Mesodermal cell (in vitro differentiated cells): ENCODE results near the gene MAD1L1.

Experiments used
- H3K27ac ChIP-seq: 2 replicates; pipeline ENCODE4 v1.7.0; 2013; ENCODE audit warnings: mild to moderate bottlenecking, low read depth, low read length, moderate library complexity; ENCODE audit not compliant: severe bottlenecking
- H3K36me3 ChIP-seq: 2 replicates; pipeline ENCODE4 v1.7.1; 2013; ENCODE audit warnings: mild to moderate bottlenecking, low read length, moderate library complexity; ENCODE audit not compliant: control insufficient read depth, insufficient read depth
- H3K4me1 ChIP-seq: one replicate; pipeline ENCODE4 v1.7.1; 2013; ENCODE audit warnings: mild to moderate bottlenecking, low read length; ENCODE audit not compliant: insufficient read depth, control insufficient read depth, poor library complexity, severe bottlenecking
- H3K4me3 ChIP-seq: 2 replicates; pipeline ENCODE4 v1.7.0; 2013; ENCODE audit warnings: low read length, control low read depth, mild to moderate bottlenecking; ENCODE audit not compliant: insufficient read depth, poor library complexity, severe bottlenecking; ENCODE audit errors: extremely low read depth
- H3K9me3 ChIP-seq: 2 replicates; pipeline ENCODE4 v1.7.1; 2013; ENCODE audit warnings: mild to moderate bottlenecking, low read length, moderate library complexity; ENCODE audit not compliant: control insufficient read depth
- WGBS, 2 experiments: methylation state at CpG; one replicate each; pipeline ENCODE4 v1.1.5; 2013; ENCODE audit warnings: missing lambda C conversion rate in 2 of 2; ENCODE audit not compliant: insufficient coverage in 2 of 2; 5-methylcytosine and 5-hydroxymethylcytosine counted together

Gene MAD1L1

DNA sequence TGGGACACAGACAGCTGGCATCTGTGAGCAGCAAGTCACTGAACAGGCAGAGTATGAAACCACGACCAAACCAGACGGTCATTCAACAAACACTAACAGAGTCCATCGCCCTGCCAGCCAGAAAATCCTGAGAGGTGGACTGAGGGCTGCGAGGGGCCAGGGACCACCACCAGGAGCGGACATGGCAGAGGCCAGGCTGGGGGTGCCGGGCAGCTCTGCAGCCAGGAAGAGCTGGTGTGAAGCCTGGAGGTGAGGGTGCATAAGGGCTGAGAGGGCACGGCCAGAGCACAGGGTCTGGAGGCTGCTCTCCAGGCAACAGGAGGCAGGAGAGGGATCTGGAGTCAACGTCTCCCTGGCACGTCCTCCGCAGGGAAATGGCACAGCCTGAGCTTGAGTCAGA is 15.5 kb downstream of the MAD1L1 start:
- Histone ChIP-seq H3K4me3 (no peak overlapping the region), H3K27ac (no peak overlapping the region), H3K9me3 (no peaks in the 10 kb centered on the region), H3K4me1 (peaks cover 7% of the 10 kb centered on the region), H3K36me3 (peaks cover 94% of the 10 kb centered on the region)
- WGBS, 2 experiments, result 86 to 88% methylated on average over 8 to 10 of the region's 10 CpGs

DNA sequence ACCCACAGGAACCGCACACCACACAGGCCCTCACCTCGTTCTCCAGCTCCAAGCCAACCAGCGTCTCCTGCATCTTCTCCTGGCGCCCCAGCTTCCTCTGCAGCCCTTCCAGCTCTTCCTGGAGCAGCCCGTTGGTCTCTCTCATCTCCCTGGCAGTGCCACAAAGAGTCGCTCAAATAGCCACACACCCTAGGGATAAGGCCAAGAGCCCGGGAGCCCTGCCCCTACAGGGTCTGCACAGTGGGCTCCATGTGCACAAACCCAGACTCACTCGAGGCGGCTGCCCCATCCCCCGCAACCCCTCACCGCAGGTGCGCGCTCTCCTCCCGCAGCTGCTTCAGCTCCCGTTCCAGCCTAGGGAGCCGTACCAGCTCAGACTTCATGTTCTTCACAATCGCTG is 16.9 kb downstream of the MAD1L1 start:
- Histone ChIP-seq H3K9me3 (no peaks in the 10 kb centered on the region), H3K36me3 (peaks cover 94% of the 10 kb centered on the region), H3K27ac (no peak overlapping the region), H3K4me3 (no peak overlapping the region), H3K4me1 (peaks cover 7% of the 10 kb centered on the region)
- 98 to 99% methylated on average over 14 to 16 of the region's 17 CpGs for WGBS, 2 experiments

DNA sequence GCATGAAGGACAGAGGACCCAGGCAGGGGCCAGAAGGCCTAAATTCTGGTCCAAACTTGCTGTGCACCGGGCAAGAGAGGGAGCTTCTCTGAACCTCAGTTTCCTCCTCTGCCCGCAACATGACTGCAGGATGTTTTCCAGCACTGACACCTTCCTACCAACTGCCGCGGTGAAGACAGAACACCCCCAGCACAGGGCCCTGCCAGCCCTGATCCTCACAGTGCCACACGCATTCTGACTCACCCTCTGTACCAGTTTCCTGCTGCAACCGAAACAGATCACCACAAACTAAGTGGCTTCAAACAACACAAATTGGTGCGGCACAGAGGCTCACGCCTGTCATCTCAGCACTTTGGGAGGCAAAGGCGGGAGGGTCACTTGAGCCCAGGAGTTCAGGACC is 18.1 kb downstream of the MAD1L1 start:
- H3K9me3 ChIP-seq, result no peaks in the 10 kb centered on the region
- WGBS, 2 experiments, result 85 to 93% methylated on average over 7 to 9 of the region's 9 CpGs
- peaks cover 89% of the 10 kb centered on the region for H3K36me3 ChIP-seq
- H3K4me3 ChIP-seq, result no peak overlapping the region
- no peak overlapping the region for H3K27ac ChIP-seq
- peaks cover 11% of the 10 kb centered on the region for H3K4me1 ChIP-seq

DNA sequence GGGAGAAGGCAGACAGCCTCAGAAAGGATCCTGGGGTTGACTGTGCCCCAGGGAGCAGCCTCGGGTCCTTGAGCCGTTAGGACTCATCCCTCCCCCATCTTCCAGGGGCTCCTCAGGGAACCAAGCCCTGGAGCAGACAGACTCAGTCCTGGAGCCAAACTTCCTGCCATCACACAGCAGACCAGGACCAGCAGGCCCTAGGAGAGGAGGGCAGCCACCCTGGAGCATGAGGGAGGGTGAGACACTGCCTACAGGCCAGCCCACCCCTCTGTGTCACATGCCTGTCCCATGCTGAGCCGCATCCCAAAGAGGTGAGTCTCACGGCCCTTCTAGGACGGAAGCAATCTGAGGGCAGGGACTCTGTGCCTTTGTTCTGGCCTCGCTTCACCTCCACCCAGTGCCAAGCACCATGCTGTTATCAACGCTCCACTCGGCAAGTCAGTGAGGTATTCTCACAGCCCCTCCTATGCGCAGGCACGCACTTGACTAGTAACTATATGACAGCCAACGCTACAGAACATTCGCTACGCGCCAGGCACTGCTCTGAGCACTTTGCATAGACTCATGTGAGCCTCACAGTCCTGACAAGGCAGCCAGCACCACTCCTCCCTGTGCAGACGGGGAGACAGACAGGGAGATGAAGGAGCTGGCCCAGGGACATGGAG is 19.1 kb downstream of the MAD1L1 start:
- no peak overlapping the region for H3K27ac ChIP-seq
- H3K9me3 ChIP-seq, result no peaks in the 10 kb centered on the region
- H3K36me3 ChIP-seq, result peaks cover 90% of the 10 kb centered on the region
- WGBS, 2 experiments, result 89 to 92% methylated on average over 14 to 15 of the region's 15 CpGs
- H3K4me3 ChIP-seq, result no peak overlapping the region
- H3K4me1 ChIP-seq, result peaks cover 11% of the 10 kb centered on the region

DNA sequence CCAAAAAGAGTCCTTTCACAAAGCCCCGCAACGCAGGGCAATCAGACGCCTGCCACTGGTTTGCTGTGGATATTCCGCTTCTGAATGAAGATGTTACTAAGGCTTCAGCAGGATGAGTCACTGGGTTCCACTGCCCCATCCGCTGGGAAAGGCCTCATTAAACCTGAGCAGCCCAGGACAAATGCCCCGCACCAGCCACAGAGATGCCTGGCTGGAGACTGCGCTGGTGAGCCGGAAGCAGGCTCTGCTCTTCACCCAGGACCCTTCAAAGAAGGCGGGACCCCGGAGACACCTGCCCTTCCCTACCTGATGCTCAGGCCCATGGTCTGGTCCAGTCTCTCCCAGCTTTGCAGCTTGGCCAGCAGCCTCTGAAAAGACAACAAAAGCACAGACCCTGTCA is 19.8 kb downstream of the MAD1L1 start:
- WGBS, 2 experiments, result 93 to 96% methylated on average over 8 to 10 of the region's 10 CpGs

DNA sequence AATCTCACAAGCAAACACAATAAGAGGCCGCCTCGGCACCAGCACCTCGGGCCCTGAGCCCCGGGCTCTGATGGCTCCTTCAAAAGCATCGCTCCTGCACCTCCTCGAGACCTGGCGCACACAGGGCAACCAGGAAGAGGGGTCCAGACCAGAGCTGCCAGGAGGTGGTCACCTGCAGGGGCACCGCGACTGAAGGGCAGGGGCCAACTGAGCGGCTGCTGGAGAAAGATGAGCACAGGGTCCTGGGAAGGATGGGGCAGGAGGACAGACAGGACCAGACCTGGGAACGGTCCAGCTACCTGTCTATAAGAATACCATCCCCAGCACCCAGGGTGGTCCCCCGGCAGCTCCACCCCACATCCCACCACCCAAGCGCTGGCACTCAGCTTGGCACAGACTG is 20.8 kb downstream of the MAD1L1 start:
- H3K4me1 ChIP-seq, result peaks cover 11% of the 10 kb centered on the region
- WGBS, 2 experiments, result 92 to 97% methylated on average over 10 to 13 of the region's 13 CpGs
- no peaks in the 10 kb centered on the region for H3K9me3 ChIP-seq
- H3K4me3 ChIP-seq, result no peak overlapping the region
- H3K27ac ChIP-seq, result no peak overlapping the region
- peaks cover 88% of the 10 kb centered on the region for H3K36me3 ChIP-seq

More for the DNA sequence above, 19.8 kb downstream of the MAD1L1 start:
- Histone ChIP-seq H3K4me1 (peaks cover 11% of the 10 kb centered on the region), H3K9me3 (no peaks in the 10 kb centered on the region), H3K36me3 (peaks cover 89% of the 10 kb centered on the region), H3K4me3 (no peak overlapping the region), H3K27ac (no peak overlapping the region)

DNA sequence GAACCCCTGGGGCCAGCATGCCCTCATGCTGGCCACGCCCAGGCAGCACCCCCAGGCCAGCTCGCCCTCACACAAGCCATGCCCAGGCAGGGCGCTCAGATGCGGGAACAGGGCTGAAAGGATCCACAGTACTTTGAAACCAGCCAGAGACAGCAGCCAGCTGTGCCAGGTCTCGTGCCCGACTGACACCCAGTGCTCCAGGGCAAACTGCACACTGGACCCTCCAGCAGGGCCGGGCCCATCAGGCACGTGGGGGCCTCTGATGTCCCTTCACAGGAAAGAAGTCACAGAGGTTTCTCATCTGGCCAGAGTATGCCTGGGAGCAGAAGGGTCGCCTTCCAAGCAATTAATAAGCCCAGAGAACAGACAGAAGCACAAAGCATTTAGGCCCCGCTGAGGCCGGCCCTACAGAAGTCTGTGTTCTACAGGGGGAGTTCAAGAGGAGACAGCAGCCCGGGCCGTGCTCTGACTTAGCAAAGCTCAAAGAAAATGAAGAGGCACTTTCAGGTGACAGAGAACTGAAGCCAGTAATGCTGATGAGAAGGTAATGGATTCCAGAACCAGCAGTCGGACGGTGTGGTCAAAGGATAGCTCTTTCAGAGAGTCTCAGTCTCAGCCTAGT is 21.4 kb downstream of the MAD1L1 start:
- Histone ChIP-seq H3K36me3 (peaks cover 85% of the 10 kb centered on the region), H3K4me3 (no peak overlapping the region), H3K9me3 (no peaks in the 10 kb centered on the region), H3K4me1 (peaks cover 11% of the 10 kb centered on the region), H3K27ac (no peak overlapping the region)
- 92 to 96% methylated on average over 14 of the region's 15 CpGs for WGBS, 2 experiments

DNA sequence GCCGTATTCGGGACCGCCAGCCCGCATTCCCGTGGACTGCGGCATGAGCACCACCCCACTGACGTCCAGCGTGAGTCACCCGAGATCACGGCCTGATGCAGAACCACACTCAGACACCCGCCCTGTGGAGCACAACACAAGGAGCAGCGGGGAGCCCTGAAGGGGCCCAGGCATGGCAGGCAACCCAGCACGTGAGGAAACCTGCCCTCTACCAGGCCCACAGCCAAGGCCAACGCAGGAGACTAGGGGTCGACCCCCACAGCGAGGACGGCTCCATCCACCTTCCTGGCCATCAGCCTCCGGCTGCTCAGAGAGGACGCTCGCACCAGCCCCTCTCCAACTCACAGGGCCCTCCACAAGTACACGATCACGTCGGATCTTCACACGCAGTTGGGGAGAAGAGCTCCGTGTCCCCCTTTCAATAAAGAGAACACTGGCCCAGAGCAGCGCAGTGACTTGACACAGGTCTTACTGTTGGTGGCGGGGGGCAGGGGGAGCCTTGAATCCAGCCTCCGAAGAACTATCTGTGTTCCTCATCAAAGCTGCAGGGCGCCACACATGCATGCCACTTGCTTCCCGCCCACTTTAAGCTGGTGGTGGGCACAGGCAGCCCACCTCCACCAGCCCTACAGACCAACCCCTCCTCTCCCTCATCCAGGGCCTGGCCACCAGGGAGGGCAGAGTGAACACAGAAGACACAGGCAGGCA is 22.0 kb downstream of the MAD1L1 start:
- Histone ChIP-seq H3K9me3 (no peaks in the 10 kb centered on the region), H3K36me3 (peaks cover 81% of the 10 kb centered on the region), H3K27ac (no peak overlapping the region), H3K4me1 (peaks cover 11% of the 10 kb centered on the region), H3K4me3 (no peak overlapping the region)
- 92% methylated on average over 26 to 30 of the region's 30 CpGs for WGBS, 2 experiments

DNA sequence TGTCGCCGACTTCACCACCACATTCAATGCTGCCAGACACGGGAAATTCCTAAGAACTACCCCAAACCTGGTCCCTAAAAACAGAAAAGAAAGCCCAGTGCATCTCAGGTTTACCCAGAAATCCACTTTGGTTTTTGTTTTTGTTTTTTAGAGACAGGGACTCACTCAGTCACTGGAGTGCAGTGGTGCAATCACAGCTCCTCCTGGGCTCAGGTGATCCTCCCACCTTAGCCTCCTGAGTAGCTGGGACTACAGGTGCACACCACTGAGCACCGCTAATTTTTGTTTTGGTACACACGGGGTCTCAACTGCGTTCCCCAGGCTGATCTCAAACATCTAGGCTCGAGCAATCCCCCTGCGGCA is 22.8 kb downstream of the MAD1L1 start:
- Histone ChIP-seq H3K36me3 (peaks cover 76% of the 10 kb centered on the region), H3K4me3 (no peak overlapping the region), H3K27ac (no peak overlapping the region), H3K9me3 (no peaks in the 10 kb centered on the region), H3K4me1 (peaks cover 14% of the 10 kb centered on the region)
- 93 to 97% methylated on average over 6 to 8 of the region's 8 CpGs for WGBS, 2 experiments

DNA sequence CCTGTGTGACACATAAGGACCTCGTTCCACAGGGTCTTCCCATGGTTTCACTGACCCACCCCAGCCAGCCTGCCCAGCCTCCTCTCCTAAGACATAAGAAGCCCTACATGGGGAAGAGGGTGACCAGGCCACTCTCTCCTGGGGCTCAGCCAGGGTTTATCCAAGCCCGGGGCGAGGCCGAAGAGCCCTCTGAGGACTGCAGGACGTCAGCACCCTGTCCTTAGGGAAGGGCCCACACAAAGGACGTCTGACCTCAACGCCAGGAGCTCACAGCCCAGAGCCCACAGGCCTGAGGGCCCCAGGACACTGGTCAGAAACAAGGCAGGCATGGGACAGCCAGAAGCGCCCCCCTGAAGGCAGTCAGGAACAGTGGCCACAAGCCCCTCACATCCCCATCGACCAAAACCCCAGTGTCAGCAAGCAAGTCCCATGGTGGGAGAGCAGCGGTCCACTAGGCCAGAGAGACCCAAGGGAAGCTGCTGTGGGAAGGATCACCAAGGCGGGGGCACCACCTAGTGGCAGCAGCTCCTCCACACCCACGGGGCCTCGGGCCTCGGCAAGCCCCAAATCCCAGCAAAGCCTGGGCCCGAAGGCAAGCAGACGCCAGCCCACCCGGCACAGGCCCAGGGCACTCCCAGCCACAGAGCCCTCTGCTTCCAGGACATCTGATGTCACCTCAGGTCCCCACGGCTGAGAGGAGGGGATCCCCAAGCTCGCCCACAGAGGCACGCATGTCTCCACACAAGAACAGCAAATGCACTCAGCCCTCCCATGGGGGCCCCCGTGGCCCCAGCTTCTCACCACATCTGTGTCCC is 23.4 kb downstream of the MAD1L1 start:
- 76 to 84% methylated on average over 16 to 19 of the region's 21 CpGs for WGBS, 2 experiments
- Histone ChIP-seq H3K4me1 (peaks cover 18% of the 10 kb centered on the region), H3K36me3 (peaks cover 75% of the 10 kb centered on the region), H3K9me3 (no peaks in the 10 kb centered on the region), H3K27ac (no peak overlapping the region), H3K4me3 (no peak overlapping the region)
